Natural killer cell treated with Interleukin-12 subunit alpha and Interleukin-12 subunit beta and Interleukin-15 and Interleukin-18, amount 100 ng/mL, for 72 hours (primary cell): ENCODE results near the gene MLIP. TPM values are rescaled to one million over a fixed set of nuclear protein-coding genes. Genes with fewer than 3 reads are reported as not detected.
"Not testable (repeated sequence)": the region's sequence is repeated elsewhere in the genome, so short reads cannot be mapped to it uniquely, and the experiment has no call there.

Source experiments
- ATAC-seq, 2 donors: fragments of 150-1000 bp; cut with Tn5 transposase in 1 of 2; sonication (Bioruptor Pico), chemical (Tn5 transposase) in 1 of 2; 2 replicates each; pipeline ENCODE4 v1.10.0; 2021
- DNase-seq: peaks from one replicate; pipeline ENCODE4 v3.0.0; 2022; ENCODE audit warnings: low spot score
- H3K27ac Mint-ChIP-seq, 2 donors: 1 replicate in 1 of 2; 2 replicates in 1 of 2; pipeline ENCODE4 v1.8.0; 2022; ENCODE audit warnings: mixed read lengths in 2 of 2, mild to moderate bottlenecking in 1 of 2, moderate library complexity in 1 of 2
- H3K27me3 Mint-ChIP-seq, 2 donors: 1 replicate in 1 of 2; 2 replicates in 1 of 2; pipeline ENCODE4 v1.8.0; 2022; ENCODE audit warnings: mixed read lengths in 2 of 2
- H3K36me3 Mint-ChIP-seq: one replicate; pipeline ENCODE4 v1.8.0; 2022; ENCODE audit warnings: mixed read lengths
- H3K4me1 Mint-ChIP-seq, 2 donors: 1 replicate in 1 of 2; 2 replicates in 1 of 2; pipeline ENCODE4 v1.8.0; 2022; ENCODE audit warnings: low read depth in 2 of 2, mixed read lengths in 2 of 2, mild to moderate bottlenecking in 1 of 2
- H3K4me3 Mint-ChIP-seq: one replicate; pipeline ENCODE4 v1.8.0; 2022; ENCODE audit warnings: mixed read lengths
- H3K9me3 Mint-ChIP-seq: 2 replicates; pipeline ENCODE4 v1.8.0; 2022; ENCODE audit warnings: mixed read lengths
- total RNA-seq, 2 donors: library from RNA; stranded (reverse); gene quantifications; one replicate each; pipeline ENCODE4 v1.2.3, GENCODE V29; 2022

The MLIP gene
- total RNA-seq, 2 donors from 2014 or later: not detected

DNA sequence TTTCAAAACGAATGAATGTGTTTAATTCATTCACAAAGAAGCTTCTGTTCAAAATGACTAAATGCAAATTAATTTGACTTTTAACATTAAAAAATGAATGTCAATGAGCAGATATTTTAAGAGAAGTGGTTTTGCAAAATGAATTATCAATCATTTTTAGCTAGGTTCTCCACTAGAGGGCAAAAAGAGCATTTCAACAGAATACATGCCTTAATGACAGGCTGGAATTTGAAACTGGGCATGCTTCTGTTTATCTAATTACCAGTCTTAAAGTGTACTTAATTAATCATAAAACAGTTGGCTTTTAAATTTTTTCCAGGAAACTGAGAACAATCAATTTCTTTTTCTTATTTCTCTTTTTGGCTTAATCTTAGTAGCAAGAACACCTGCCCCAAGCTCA is 133.2 kb downstream of the MLIP start:
- ATAC-seq (no peak), DNase-seq (no peak)
- no peaks in the 10 kb centered on the region for H3K4me1 Mint-ChIP-seq
- H3K27ac Mint-ChIP-seq: no peak overlapping the region
- H3K9me3 Mint-ChIP-seq: peaks cover 4% of the 10 kb centered on the region
- no peak overlapping the region for H3K4me3 Mint-ChIP-seq
- no peaks in the 10 kb centered on the region for H3K27me3 Mint-ChIP-seq
- no peaks in the 10 kb centered on the region for H3K36me3 Mint-ChIP-seq

DNA sequence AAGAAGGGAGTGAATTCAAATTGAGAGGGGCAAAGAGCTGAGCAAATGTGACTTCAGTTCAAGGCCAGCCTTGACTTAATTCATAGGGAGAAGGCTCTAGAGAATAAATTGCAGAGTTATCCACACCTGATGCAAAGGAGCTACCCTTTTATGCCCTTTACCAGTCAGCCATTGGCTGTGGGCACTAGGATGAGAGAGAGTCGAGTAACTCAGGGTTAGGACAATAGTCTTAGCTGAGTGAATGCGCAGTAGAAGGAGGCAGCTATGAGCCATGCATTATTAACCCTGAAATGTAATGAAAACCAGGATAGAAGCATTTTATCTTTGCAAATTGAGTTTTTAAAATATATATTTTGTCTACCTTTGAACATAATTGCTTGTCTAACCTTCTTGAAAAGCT is 134.0 kb downstream of the MLIP start:
- no peak overlapping the region for H3K4me3 Mint-ChIP-seq
- peaks cover 4% of the 10 kb centered on the region for H3K9me3 Mint-ChIP-seq
- DNase-seq: no peak
- H3K27me3 Mint-ChIP-seq: no peaks in the 10 kb centered on the region
- no peak for ATAC-seq
- no peaks in the 10 kb centered on the region for H3K4me1 Mint-ChIP-seq
- H3K27ac Mint-ChIP-seq: no peak overlapping the region
- H3K36me3 Mint-ChIP-seq: no peaks in the 10 kb centered on the region

DNA sequence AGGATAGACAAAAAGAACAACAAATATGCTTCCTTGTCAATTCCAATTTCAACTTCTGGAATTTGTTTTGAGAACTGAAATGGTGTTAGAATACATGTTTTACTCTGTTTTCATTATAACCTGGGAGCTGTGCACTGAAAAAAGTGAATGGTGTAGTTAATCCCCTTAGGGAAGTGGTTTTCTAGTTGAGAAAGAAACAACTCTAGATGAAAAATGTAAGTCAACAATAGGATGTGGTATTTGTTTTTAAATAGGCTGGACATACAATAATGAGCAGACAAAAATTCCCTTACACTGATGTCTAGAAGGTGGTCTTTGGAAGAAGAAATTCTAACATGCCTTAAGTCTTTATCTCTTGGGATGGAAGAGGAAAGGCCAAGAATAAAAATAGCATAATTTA is 137.1 kb downstream of the MLIP start:
- H3K4me3 Mint-ChIP-seq: no peak overlapping the region
- no peaks in the 10 kb centered on the region for H3K36me3 Mint-ChIP-seq
- no peaks in the 10 kb centered on the region for H3K27me3 Mint-ChIP-seq
- no peak overlapping the region for H3K27ac Mint-ChIP-seq
- H3K4me1 Mint-ChIP-seq: no peaks in the 10 kb centered on the region
- peaks cover 4% of the 10 kb centered on the region for H3K9me3 Mint-ChIP-seq
- ATAC-seq: no peak
- no peak for DNase-seq

DNA sequence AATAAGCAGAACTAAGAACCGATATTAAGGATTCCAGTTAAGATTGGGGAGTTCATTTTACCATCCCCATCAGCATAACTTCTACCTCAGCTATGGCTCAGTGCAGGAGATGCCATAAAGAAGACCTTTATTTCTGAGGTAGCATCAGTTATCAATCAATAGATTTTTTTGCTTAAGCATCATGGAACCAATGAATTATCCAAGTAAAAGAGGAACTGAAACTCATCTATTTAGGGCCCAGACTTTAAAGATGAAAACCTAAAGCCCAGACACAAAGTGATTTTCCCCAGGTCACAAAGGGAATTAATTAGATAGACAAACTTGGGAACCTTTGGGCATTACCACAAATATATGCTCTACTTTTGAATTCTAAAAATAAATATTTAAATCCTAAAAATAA is 137.8 kb downstream of the MLIP start:
- Mint-ChIP-seq H3K4me3 (no peak overlapping the region), H3K9me3 (peaks cover 4% of the 10 kb centered on the region), H3K27me3 (no peaks in the 10 kb centered on the region), H3K27ac (no peak overlapping the region), H3K36me3 (no peaks in the 10 kb centered on the region), H3K4me1 (no peaks in the 10 kb centered on the region)
- no peak for ATAC-seq
- DNase-seq: no peak

DNA sequence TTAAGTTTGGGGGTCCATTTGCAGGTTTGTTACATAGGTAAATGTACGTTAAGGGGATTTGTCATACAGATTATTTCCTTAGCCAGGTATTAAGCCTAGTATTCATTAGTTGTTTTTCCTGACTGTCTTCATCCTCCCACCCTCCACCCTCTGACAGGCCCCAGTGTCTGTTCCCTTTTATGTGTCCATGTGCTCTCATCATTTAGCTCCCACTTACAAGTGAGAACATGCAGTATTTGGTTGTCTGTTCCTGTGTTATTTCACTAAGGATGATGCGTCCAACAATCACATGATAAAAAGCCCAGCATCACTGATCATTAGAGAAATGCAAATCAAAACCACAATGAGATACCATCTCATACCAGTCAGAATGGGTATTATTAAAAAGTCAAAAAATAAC is 138.6 kb downstream of the MLIP start:
- H3K4me3 Mint-ChIP-seq, ATAC-seq, DNase-seq: not testable (repeated sequence)

DNA sequence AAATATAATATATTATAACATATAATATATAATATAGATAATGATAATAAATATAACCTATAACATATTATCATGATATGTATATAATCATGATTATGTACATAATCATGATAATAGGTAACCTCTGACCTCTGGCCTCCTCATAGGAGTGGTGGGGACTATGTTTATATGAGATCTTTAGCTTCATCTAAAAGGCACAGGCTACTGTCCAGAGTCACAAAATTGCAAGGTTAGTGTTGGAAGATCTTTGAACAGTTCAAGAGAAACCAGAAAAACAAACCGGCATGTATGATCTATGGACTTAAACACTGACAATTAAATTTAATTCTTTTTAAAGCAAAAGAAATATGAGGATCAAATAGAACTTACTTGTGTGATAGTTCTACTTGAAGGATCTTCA is 141.3 kb downstream of the MLIP start:
- Mint-ChIP-seq H3K9me3 (no peaks in the 10 kb centered on the region), H3K27me3 (no peaks in the 10 kb centered on the region), H3K27ac (no peak overlapping the region), H3K4me1 (no peaks in the 10 kb centered on the region), H3K4me3 (no peak overlapping the region), H3K36me3 (no peaks in the 10 kb centered on the region)
- no peak for ATAC-seq
- DNase-seq: no peak

More for the DNA sequence above, 138.6 kb downstream of the MLIP start:
- not testable (repeated sequence) for H3K9me3 Mint-ChIP-seq, H3K36me3 Mint-ChIP-seq, H3K27me3 Mint-ChIP-seq, H3K4me1 Mint-ChIP-seq, H3K27ac Mint-ChIP-seq

DNA sequence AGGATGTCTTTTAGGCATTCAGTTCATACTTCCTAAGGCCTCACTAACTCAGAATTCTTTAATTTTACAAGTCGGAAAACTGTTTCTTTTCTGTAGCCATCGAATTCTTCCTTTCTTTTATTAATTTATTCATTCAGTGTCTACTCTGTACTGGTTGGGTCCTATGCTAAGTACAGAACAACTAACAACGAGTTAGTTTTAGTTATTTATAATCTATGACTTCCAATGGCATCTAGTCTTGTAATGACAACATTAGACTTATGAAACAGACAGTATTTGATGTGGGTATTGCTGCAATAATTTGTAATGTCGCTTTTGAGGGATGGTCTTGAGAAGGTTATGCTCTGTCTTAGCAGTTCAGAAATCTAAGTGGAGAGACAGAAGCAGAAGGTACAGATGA is 141.7 kb downstream of the MLIP start:
- no peaks in the 10 kb centered on the region for H3K36me3 Mint-ChIP-seq
- no peaks in the 10 kb centered on the region for H3K9me3 Mint-ChIP-seq
- H3K27me3 Mint-ChIP-seq: no peaks in the 10 kb centered on the region
- no peaks in the 10 kb centered on the region for H3K4me1 Mint-ChIP-seq
- H3K4me3 Mint-ChIP-seq: no peak overlapping the region
- ATAC-seq: no peak
- no peak overlapping the region for H3K27ac Mint-ChIP-seq
- no peak for DNase-seq

DNA sequence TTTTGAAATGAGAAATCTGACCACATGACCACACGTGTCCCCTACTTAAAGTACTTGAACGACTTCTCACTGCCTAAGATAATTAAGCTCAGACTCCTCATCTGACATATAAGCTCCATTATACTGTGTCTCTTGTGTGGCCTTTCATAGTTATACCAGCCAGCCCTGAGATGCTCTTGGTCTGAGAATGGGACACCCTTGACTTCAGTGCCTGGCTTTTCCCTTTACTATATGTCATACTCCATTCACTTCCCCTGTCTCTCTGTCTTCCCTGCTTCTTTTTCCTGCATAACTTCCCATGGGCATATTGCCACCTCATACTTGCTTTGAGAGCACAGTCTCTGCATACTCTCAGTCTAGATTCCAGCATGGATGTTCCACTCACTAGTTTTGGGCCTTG is 143.6 kb downstream of the MLIP start:
- H3K36me3 Mint-ChIP-seq: no peaks in the 10 kb centered on the region
- ATAC-seq (no peak), DNase-seq (no peak)
- no peak overlapping the region for H3K4me3 Mint-ChIP-seq
- H3K27me3 Mint-ChIP-seq: no peaks in the 10 kb centered on the region
- no peaks in the 10 kb centered on the region for H3K9me3 Mint-ChIP-seq
- no peaks in the 10 kb centered on the region for H3K4me1 Mint-ChIP-seq
- H3K27ac Mint-ChIP-seq: no peak overlapping the region

DNA sequence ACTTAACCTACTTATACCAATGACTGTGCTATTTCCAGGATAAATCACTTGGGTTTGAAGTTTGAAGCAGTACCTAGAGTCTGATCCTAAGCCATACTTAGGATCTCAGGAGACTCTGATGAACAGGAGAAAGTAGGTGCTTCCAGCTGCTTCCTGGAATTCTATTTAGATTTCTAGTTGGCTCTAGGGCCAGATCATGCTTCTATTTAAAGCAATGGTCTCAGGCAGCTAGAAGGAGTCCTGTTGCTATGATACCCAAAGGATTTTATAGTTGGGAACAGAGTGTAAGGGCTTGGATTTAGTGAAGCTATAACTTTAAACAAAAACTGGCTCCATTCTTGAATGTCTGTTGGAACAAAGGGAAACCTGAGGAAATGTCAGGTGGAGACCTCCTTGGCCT is 144.6 kb downstream of the MLIP start:
- H3K27ac Mint-ChIP-seq: no peak overlapping the region
- no peaks in the 10 kb centered on the region for H3K9me3 Mint-ChIP-seq
- H3K4me3 Mint-ChIP-seq: no peak overlapping the region
- no peaks in the 10 kb centered on the region for H3K36me3 Mint-ChIP-seq
- no peaks in the 10 kb centered on the region for H3K27me3 Mint-ChIP-seq
- DNase-seq (no peak), ATAC-seq (no peak)
- H3K4me1 Mint-ChIP-seq: no peaks in the 10 kb centered on the region

DNA sequence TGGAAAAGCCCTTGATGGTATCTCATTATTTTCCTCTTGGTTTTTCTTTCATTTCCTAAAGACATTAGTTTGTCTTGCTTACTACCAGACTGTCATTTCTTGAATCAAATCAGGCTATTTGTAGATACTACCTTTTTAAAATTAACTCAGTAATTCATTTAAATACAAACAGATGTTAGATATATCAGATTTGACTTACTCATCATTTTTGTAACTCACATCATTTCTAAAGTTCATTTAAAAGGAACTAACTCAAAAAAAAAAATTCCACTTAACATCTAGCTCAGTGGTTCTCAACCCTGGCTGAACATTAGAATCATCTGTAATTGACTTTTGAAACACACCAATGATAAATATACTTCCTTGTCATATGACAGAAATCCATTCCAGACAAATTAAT is 148.8 kb downstream of the MLIP start:
- Mint-ChIP-seq H3K27me3 (no peaks in the 10 kb centered on the region), H3K27ac (no peak overlapping the region), H3K9me3 (no peaks in the 10 kb centered on the region), H3K36me3 (no peaks in the 10 kb centered on the region), H3K4me1 (no peaks in the 10 kb centered on the region), H3K4me3 (no peak overlapping the region)
- no peak for ATAC-seq
- DNase-seq: no peak

DNA sequence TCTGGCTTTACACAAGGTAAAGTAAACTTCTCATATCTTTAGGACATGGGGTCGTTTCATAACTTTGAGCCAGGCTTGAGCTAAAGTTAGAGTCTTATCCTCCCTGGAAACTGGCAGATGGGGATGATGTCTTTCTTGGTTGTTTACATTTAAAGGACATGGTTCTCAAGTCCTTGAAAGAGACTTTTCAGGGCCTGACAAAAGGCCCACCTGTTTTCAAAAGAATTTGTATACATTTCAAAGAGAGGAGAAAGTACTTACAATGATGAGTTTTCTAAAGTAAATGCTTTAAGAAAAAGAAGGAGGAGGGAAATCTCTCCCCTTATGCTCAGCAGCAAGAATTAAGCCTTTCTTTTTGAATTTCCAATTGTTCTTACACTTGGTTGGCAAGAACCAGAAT is 151.3 kb downstream of the MLIP start:
- no peak for ATAC-seq
- H3K36me3 Mint-ChIP-seq: no peaks in the 10 kb centered on the region

DNA sequence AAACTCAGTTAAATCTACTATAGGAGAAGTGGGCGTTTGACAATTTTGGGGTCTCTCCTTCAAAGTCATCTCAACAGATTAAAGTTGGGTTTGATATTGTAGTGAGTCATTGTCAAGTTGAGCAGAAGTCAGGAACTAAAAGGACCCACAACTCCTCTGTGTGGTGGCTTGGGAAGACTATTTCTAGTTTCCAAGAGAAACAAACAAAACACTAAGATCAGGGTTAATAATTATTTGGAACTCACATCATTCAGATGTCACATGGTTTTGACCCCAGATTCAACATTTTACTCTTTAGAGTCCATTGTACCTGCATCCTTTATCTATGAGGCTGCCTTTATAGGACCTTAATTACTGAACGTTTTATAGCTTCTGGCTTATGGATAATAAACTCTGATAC is 151.7 kb downstream of the MLIP start:
- DNase-seq (no peak), ATAC-seq (no peak)
- Mint-ChIP-seq H3K9me3 (no peaks in the 10 kb centered on the region), H3K4me1 (no peaks in the 10 kb centered on the region), H3K36me3 (no peaks in the 10 kb centered on the region), H3K27me3 (no peaks in the 10 kb centered on the region), H3K27ac (no peak overlapping the region), H3K4me3 (no peak overlapping the region)

More for the DNA sequence above, 151.3 kb downstream of the MLIP start:
- no peak overlapping the region for H3K27ac Mint-ChIP-seq
- H3K4me1 Mint-ChIP-seq: no peaks in the 10 kb centered on the region
- H3K27me3 Mint-ChIP-seq: no peaks in the 10 kb centered on the region
- no peak overlapping the region for H3K4me3 Mint-ChIP-seq
- H3K9me3 Mint-ChIP-seq: no peaks in the 10 kb centered on the region
- no peak for DNase-seq

DNA sequence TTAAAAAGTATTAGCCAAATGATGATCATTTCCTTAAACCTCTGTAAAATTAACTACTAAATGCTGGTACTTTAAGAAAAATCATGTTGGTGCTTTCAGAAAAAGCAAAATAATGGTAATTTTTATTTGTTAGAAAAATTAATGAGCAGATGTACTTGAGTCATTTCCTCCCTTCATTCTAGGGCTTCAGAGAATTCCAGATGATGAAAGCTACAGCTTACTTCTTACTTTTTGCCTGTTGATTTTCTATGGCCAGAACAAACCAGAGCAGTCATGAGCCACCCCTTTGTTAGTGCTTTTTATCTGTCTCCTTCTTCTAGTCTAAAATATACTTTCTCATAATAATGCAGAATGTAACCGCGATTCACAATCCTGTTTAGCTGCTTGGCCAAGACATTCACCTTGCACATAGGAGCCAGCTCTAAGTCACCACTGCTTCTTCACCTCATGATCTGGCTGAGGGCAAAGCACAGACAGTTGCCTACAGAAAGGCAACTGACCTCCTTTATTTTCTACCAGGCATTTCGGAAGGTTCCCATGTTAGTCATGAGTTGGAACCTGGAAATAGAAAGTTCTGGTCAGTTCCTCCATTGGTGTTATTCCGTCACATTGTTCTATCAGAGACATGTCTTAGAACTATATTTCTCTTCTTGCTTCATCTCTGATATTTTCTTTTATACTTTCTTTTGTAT is 153.5 kb downstream of the MLIP start:
- H3K4me3 Mint-ChIP-seq: no peak overlapping the region
- H3K27ac Mint-ChIP-seq: no peak overlapping the region
- no peaks in the 10 kb centered on the region for H3K4me1 Mint-ChIP-seq
- no peaks in the 10 kb centered on the region for H3K27me3 Mint-ChIP-seq
- H3K36me3 Mint-ChIP-seq: no peaks in the 10 kb centered on the region
- H3K9me3 Mint-ChIP-seq: no peaks in the 10 kb centered on the region
- DNase-seq: no peak
- no peak for ATAC-seq

DNA sequence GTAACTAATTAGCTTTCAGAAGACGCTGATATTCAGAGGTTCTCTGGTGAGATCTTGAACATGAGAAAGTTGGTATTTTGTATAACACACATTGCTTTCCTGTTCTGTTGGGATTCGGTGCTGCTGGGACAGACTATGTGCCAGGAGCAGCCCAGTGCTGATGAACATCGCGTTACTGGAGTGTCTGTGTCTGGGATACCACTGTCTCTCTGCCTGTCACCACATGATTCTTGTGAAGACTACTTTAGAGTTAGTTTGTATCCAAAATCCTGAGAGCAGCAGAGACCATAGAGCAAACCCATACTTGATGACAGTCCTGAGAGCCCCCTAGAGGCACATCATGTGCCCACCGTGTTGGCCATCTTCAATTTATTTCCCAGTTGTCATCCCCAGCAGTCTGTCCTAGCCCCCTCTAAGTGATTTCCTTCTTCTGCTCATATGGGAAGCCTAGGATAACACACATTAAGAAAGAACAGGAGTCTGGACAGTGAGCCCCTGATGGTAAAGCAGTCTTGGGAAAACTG is 155.2 kb downstream of the MLIP start:
- no peaks in the 10 kb centered on the region for H3K27me3 Mint-ChIP-seq
- H3K4me1 Mint-ChIP-seq: no peaks in the 10 kb centered on the region

DNA sequence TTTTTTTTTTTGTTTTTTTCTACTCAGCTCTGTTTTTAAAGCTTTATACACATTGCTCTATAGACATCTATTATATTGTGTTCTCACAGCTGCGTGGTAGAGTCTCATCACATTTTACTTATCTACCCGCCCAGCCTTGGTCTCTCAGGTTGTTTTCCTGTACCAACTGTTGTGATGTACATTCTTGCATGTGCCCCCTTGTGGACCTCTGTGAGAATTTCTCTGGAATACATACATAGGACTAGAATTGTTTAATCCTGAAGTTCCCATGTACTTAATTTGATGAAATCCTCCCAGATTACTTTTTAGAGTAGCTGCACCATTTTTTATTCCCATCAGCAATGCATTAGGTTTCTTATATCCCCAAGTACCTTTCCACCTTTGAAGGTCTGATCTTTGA is 156.6 kb downstream of the MLIP start:
- Mint-ChIP-seq H3K27ac (no peak overlapping the region), H3K36me3 (no peaks in the 10 kb centered on the region), H3K4me3 (no peak overlapping the region), H3K9me3 (no peaks in the 10 kb centered on the region), H3K4me1 (no peaks in the 10 kb centered on the region), H3K27me3 (no peaks in the 10 kb centered on the region)
- no peak for DNase-seq
- no peak for ATAC-seq

More for the DNA sequence above, 155.2 kb downstream of the MLIP start:
- Mint-ChIP-seq H3K36me3 (no peaks in the 10 kb centered on the region), H3K27ac (no peak overlapping the region), H3K9me3 (no peaks in the 10 kb centered on the region), H3K4me3 (no peak overlapping the region)
- no peak for ATAC-seq
- no peak for DNase-seq
